ENCODE data around the gene C4BPB.
"Not testable (repeated sequence)": the region's sequence is repeated elsewhere in the genome, so short reads cannot be mapped to it uniquely, and the experiment has no call there.

The C4BPB gene, protein sequence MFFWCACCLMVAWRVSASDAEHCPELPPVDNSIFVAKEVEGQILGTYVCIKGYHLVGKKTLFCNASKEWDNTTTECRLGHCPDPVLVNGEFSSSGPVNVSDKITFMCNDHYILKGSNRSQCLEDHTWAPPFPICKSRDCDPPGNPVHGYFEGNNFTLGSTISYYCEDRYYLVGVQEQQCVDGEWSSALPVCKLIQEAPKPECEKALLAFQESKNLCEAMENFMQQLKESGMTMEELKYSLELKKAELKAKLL

GRCh38 chr1:207088701-207089626 lies at the start of gene C4BPB:
TSS of gene C4BPB (plus strand) at chr1:207088860. CDS start at chr1:207089532, 672 bp downstream.
- DNase-seq (ENCODE audit: low read depth in 3 of 3) = no peak

GRCh38 chr1:207039380-207040180 lies 49.1 kb upstream of the C4BPB start:
- no peak for DNase-seq (ENCODE audit: low read depth in 3 of 3)

- DNase-seq (ENCODE audit: low read depth in 3 of 3) = no peak
Observed at GRCh38 chr1:207040181-207040533, 48.5 kb upstream of the C4BPB start.

DNA sequence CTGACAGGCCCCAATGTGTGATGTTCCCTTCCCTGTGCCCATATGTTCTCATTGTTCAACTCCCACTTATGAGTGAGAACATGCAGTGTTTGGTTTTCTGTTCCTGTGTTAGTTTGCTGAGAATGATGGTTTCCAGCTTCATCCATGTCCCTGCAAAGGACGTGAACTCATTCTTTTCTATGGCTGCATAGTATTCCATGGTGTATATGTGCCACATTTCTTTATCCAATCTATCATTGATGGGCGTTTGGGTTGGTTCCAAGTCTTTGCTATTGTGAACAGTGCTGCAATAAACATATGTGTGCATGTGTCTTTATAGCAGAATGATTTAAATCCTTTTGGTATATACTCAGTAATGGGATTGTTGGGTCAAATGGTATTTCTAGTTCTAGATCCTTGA lies 47.3 kb upstream of the C4BPB start:
- not testable (repeated sequence) for DNase-seq (ENCODE audit: low read depth in 3 of 3)

GRCh38 chr1:207045453-207045852 lies 43.2 kb upstream of the C4BPB start:
- no peak for DNase-seq (ENCODE audit: low read depth in 3 of 3)

DNA sequence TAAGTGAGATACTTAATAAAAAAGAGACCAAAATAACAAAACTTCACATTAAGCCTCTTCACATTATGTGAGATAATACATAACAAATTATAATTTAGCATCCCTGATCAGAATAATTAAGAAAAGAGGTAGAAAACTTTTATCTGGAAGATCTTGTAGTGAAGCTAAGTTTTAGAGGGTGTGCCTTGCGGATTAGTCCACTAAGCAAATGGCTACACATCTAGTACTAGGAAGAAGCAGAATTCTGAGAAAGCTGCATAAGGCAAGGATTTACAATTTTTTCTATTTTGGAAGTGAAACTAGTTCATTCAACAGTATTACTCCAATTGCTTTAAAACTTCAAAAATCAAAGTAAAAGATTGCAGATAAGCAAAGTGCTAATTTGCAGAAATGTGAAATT lies 41.2 kb upstream of the C4BPB start:
- no peak for DNase-seq (ENCODE audit: low read depth in 3 of 3)

DNA sequence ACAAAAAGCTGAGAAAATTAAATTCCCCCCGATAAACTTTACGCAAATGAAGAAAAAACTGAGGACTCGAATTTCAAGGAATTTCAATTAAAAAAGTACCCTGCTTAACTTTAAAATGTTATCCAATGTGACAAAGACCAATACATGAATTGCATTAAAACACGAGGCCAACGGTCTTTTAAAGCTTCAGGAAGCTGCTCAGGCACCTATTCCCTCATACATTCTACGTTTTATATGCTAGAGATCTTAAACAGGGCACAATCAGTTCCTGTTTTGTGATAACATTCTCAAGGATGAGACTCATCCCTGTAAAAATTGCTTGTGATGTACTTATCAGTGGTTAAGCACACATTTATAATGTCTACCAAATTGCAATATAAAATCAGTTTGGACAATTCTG lies 40.6 kb upstream of the C4BPB start:
- no peak for DNase-seq (ENCODE audit: low read depth in 3 of 3)

GRCh38 chr1:207049054-207049453 lies 39.6 kb upstream of the C4BPB start:
- no peak for DNase-seq (ENCODE audit: low read depth in 3 of 3)

GRCh38 chr1:207049514-207049913 lies 39.1 kb upstream of the C4BPB start:
- no peak for DNase-seq (ENCODE audit: low read depth in 3 of 3)

GRCh38 chr1:207049974-207050391 lies 38.7 kb upstream of the C4BPB start:
- peak in 2 of 3 experiments; percentile 18 to 41 for DNase-seq (ENCODE audit: low read depth in 3 of 3)

DNA sequence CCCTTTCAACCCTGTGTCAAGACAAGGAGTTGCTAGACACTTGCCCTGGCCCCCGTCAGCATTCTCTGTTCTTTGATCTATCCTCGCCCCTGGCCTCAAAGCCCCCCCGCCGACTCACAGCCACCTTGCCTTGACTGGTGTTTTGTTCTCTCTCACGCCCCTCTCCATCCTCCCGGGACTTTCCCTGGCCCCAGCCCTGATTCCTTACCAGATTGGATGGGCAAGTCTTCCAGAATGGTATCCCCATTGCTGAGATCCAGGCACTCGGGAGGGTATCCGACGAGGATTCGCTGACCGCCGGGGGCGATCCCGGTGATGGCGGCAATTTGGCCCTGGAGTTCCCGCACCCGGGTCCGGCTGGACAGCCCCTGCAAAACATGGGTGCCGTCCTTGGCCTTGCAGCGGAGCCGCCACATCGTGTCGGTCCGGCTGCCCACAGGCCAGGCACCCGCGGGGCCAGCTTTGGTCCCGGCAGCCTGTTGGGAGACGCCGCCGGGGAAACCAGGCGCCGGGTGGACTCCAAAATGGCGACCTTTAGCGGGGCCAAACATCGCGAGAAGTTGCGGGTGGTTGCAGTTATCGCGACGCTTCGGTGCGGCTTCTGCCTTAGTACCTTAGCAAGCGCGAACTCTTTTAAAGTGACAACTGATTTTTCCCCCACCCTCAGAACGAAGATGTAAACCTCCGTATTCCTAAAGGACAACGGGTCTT lies 38.0 kb upstream of the C4BPB start:
- peak; percentile 81 to 82 (median 81) for DNase-seq (ENCODE audit: low read depth in 3 of 3)

DNA sequence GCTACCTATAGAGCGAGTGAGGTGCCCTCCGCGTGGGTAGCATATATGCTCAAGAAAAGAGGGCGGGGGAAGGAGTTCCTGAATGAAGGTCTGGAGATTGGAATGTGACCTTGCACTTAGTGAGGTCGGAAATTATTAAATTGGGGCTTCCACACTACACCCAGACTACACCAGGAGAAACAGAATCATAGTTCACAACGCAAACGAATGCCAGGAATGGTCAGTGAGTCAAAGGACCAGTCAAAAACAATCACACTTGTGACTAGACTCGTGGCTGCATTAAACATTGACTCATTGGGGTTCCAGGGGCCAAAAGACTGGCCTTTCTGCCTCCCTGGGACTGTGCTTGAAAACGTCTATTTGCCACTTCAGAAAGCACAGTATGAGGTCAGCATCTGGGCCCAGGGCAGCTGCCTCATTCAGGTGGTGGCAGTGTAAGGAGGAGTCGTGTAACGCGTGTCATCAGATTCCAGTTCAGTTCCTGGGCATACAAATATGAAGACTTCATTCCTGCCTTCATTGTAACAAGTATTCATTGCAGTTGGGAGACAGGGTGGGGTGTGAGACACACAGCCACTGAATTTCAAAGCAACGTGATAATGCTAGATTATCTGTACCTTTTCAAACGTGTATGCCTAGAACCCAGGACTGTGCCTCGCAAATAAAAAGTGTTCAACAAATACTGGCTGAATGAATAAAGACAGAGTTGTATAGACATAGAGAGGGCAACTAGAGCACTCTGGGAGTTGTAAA lies 37.3 kb upstream of the C4BPB start, which contains the start of gene YOD1:
Gene YOD1, minus strand, starts transcription at position 18 of the 753 bp plus-strand sequence. CDS start 178 bp downstream, outside the sequence.
- no peak for DNase-seq (ENCODE audit: low read depth in 3 of 3)

GRCh38 chr1:207052911-207053769 lies 35.5 kb upstream of the C4BPB start, which contains the start of gene PFKFB2:
TSS of gene PFKFB2 (plus strand) at chr1:207053275. CDS start at chr1:207054718, 1,443 bp downstream.
- DNase-seq (ENCODE audit: low read depth in 3 of 3) = peak; percentile 89 to 92 (median 91)

GRCh38 chr1:207054491-207054890 lies 34.2 kb upstream of the C4BPB start:
- no peak for DNase-seq (ENCODE audit: low read depth in 3 of 3)

DNA sequence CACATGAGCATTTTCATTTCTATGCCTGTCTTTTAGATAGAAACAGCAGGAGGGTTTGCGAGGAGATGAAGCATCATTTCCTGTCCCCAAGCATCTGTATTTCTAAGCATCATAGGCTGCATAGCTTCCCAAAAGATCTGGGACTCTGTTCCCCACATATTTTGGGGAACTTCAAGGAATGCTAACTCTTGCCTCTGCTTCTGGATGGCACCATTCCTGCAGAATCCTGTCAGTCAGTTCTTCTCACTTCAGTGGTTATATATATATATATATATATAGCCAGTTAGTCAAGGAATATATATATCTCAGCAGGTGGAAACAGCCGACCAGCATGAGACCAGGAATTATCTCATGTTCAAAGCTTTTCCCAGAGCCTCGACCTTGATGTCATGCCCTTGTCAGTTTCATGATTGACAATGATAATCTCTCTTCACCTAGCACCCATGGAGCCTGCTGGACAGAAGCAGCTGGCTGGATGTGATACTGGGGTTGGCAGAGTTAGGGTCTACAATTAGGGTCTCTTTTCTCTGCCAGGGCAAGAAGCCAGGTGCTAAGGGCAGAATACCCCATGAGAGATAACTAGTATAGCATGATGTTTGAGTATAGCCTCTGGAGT lies 33.2 kb upstream of the C4BPB start:
- DNase-seq (ENCODE audit: low read depth in 3 of 3) = no peak

DNA sequence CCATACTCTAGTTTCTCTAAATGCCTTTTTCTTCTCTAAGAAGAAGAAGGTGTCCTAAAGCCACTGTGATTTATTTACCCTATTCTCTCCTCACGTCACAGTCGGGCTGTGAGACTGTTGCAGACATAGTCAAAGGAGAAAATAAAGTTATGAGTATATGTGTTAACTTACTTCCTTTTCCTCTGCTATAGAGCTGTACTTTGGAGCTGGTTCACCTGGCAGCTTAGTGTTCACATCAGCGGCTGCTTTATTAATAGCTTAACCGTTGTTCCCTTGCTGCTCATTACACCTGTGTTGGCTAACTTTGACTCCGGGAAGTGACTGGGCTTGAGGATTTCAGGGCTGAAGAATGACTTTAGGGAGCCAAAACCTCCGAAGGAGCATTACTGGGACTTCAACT lies 32.0 kb upstream of the C4BPB start:
- no peak for DNase-seq (ENCODE audit: low read depth in 3 of 3)

- no peak for DNase-seq (ENCODE audit: low read depth in 3 of 3)
Observed at GRCh38 chr1:207058252-207058651, 30.4 kb upstream of the C4BPB start.

GRCh38 chr1:207058878-207059867 lies 29.5 kb upstream of the C4BPB start:
- DNase-seq (ENCODE audit: low read depth in 3 of 3) = no peak
